Pancreas (tissue), 10 donors: ENCODE measurements around the gene ST3GAL4. TPM values are rescaled to one million over a fixed set of nuclear protein-coding genes. Genes with fewer than 3 reads are reported as not detected.
"Not testable (repeated sequence)": the region's sequence is repeated elsewhere in the genome, so short reads cannot be mapped to it uniquely, and the experiment has no call there.

ENCODE experiments used
- ATAC-seq, 4 donors: fragments of 200-7000 bp; cut with Tn5 transposase; one replicate each; pipeline versions ENCODE4 v1.8.0 to v1.9.1; 2020; ENCODE audit warnings: mild to moderate bottlenecking in 4 of 4, moderate library complexity in 4 of 4
- DNase-seq, 6 donors: peaks; one replicate each; pipeline ENCODE4 v3.0.0-alpha.2; 2020
- FAIRE-seq: peaks from 2 replicates; lab custom pipeline; 2012; peaks lifted over from hg19 to GRCh38; lab: Jason Lieb, UNC
- H3K27ac ChIP-seq, 4 donors: fragments of 200-600 bp; sonication (generic); 1 replicate in 3 of 4; 2 replicates in 1 of 4; pipeline versions ENCODE4 v1.5.0 to v1.8.0; 2020
- H3K27me3 ChIP-seq, 4 donors: fragments of 200-600 bp; one replicate each; pipeline ENCODE4 v1.8.0; 2021
- H3K36me3 ChIP-seq, 3 donors: fragments of 200-600 bp; sonication (generic) in 1 of 3; one replicate each; pipeline versions ENCODE4 v1.5.0 to v1.8.0; 2020 to 2021
- H3K4me1 ChIP-seq, 3 donors: fragments of 200-600 bp; one replicate each; pipeline ENCODE4 v1.8.0; 2021
- H3K4me3 ChIP-seq, 4 donors: fragments of 200-600 bp; sonication (generic) in 2 of 4; one replicate each; pipeline versions ENCODE4 v1.5.0 to v1.8.0; 2020 to 2021
- H3K9me3 ChIP-seq, 4 donors: fragments of 200-600 bp; one replicate each; pipeline ENCODE4 v1.8.0; 2021
- WGBS, 2 donors: extraction: QIAGEN DNeasy Blood & Tissue Kit; methylation state at CpG; one replicate each; pipeline ENCODE4 v1.1.7; 2013; 5-methylcytosine and 5-hydroxymethylcytosine counted together
- intact Hi-C, 3 donors: fragments of 100-400 bp; cut with DNase I; formaldehyde crosslinking; loops; one replicate each; pipeline versions ENCODE4 v1.11.1 to v1.14.2; 2022
- polyA plus RNA-seq, 2 donors: library from polyadenylated mRNA; stranded (reverse); fragments of 200-250 nt; gene quantifications; one replicate each; pipeline ENCODE4 v1.2.3, GENCODE V29; 2013
- total RNA-seq, 6 donors: library from RNA; stranded (reverse); fragmentation: NEBNext Ultra II Directional in 4 of 6; extraction: Animal tissue kit (Norgen Biotek cat#: 25700) in 4 of 6; gene quantifications; one replicate each; pipeline versions ENCODE4 v1.2.1 to v1.2.4, GENCODE V29; 2021 to 2023
- TF ChIP-seq, protein P1 (sequence below), 4 donors: fragments of 200-600 bp; sonication (generic) in 3 of 4; IDR thresholded peaks; one replicate each; pipeline versions ENCODE4 v1.5.0 to v1.8.0; 2021; ENCODE audit warnings: antibody characterized with exemption in 4 of 4
- donor health status: healthy with polysubstance abuse.
- donor health status: DM: no; HTN: no; CAD: no; lungs with moderate emphysema.
- donor health status: DM: no; HTN: no; CAD: no.
- donor health status: control.
- donor health status: control.
- donor health status: Bipolar disorder and iron deficiency.
- donor health status: DM: yes; HTN: yes; CAD: no.
- donor health status: DM: no; HTN: no; CAD: no.
- donor health status: DM: no; HTN: no; CAD: no.
- donor health status: DM: yes; HTN: yes; CAD: no.

ST3GAL4 gene
- total and polyA plus RNA-seq, 8 donors = 2.6 to 12.9 (median 9.4) TPM

DNA sequence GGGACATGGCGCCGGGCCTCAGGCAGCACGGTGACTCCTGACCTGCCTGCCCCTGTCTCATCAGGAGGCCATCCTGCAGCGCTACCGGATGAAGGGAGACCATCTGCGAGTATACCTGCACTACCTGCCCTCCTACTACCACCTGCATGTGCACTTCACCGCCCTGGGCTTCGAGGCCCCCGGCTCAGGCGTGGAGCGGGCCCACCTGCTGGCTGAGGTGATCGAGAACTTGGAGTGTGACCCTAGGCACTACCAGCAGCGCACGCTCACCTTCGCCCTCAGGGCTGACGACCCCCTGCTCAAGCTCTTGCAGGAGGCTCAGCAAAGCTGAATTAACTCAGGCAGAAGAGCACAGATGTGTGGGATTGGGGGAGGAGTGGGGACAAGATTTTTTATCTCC lies 10.2 kb upstream of the ST3GAL4 start:
- Histone ChIP-seq H3K9me3 (no peaks in the 10 kb centered on the region), H3K4me3 (no peak overlapping the region), H3K27ac (peak overlapping the region; percentile 43 to 82 (median 80)), H3K4me1 (peaks cover 0 to 25% (median 11%) of the 10 kb centered on the region in 3 donors), H3K27me3 (no peaks in the 10 kb centered on the region), H3K36me3 (no peaks in the 10 kb centered on the region)
- FAIRE-seq (no peak), DNase-seq (no peak), ATAC-seq (no peak)
- intact Hi-C loops = no loop called here
- WGBS, 2 donors = 93 to 95% methylated on average over 16 of the region's 16 CpGs
- TF ChIP-seq, protein P1, sequence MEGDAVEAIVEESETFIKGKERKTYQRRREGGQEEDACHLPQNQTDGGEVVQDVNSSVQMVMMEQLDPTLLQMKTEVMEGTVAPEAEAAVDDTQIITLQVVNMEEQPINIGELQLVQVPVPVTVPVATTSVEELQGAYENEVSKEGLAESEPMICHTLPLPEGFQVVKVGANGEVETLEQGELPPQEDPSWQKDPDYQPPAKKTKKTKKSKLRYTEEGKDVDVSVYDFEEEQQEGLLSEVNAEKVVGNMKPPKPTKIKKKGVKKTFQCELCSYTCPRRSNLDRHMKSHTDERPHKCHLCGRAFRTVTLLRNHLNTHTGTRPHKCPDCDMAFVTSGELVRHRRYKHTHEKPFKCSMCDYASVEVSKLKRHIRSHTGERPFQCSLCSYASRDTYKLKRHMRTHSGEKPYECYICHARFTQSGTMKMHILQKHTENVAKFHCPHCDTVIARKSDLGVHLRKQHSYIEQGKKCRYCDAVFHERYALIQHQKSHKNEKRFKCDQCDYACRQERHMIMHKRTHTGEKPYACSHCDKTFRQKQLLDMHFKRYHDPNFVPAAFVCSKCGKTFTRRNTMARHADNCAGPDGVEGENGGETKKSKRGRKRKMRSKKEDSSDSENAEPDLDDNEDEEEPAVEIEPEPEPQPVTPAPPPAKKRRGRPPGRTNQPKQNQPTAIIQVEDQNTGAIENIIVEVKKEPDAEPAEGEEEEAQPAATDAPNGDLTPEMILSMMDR (IDR thresholded peaks at IDR 0.05) = no peak

DNA sequence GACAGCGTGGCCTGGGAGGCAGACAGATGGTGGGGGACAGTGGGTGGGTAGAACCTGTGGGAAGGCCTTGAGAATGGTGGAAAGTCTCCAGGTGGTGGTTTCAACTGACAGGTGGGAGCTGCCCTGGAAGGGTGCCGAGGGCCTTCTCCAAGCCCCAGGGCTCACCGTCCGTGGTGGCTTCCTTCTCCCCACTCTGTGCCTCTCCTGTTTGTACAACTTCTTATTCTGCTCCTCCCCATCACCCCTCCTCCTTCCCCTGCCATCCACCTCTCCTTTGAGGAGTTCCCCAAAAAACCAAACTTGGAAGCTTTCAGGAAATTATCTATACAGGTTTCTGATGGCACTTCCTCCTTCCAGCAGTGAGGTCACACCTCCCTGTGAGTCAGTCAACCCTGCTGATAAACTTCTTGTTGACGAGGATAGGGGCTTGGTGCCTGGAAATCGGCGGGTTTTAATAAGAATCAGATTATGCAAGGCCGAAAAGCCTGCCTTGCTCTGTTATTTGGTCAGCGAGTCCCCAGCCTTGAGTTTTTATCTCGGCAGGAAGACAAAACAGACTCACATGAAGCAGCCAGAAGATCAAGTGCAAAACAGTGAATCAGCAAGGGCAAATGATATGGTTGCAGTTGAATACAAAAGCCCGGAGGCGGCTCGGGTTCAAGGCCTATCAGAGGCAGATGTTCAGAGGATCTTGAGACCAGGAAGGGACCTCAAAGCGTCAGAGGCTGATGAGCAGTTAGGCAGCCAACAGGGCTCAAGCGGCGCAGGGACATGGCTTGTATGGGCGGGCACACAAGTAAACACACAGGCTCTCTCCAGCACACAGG lies 9.5 kb upstream of the ST3GAL4 start:
- DNase-seq (peak in 5 of 6 donors; percentile 69 to 78 (median 74)), FAIRE-seq (no peak)
- TF ChIP-seq, protein P1 (IDR thresholded peaks at IDR 0.05) = no peak

GRCh38 chr11:126346586-126346940 lies 8.9 kb upstream of the ST3GAL4 start:
- 89 to 96% methylated on average over 1 of the region's 1 CpG for WGBS, 2 donors
- H3K36me3 ChIP-seq = no peaks in the 10 kb centered on the region
- ATAC-seq (no peak), FAIRE-seq (no peak), DNase-seq (no peak)
- intact Hi-C loops = no loop called here
- H3K9me3 ChIP-seq = no peaks in the 10 kb centered on the region
- H3K27ac ChIP-seq = peak overlapping the region; percentile 43 to 82 (median 80)
- peaks cover 0 to 33% (median 11%) of the 10 kb centered on the region in 3 donors for H3K4me1 ChIP-seq
- no peak overlapping the region for H3K4me3 ChIP-seq
- TF ChIP-seq, protein P1 (IDR thresholded peaks at IDR 0.05) = no peak
- H3K27me3 ChIP-seq = no peaks in the 10 kb centered on the region

More for the DNA sequence above, 9.5 kb upstream of the ST3GAL4 start:
- no peaks in the 10 kb centered on the region for H3K9me3 ChIP-seq
- intact Hi-C loops = no loop called here
- H3K4me1 ChIP-seq = peaks cover 0 to 27% (median 11%) of the 10 kb centered on the region in 3 donors
- peak overlapping the region; percentile 43 to 82 (median 80) for H3K27ac ChIP-seq
- H3K27me3 ChIP-seq = no peaks in the 10 kb centered on the region
- ATAC-seq = peak; percentile 88 to 90 (median 89)
- no peaks in the 10 kb centered on the region for H3K36me3 ChIP-seq
- H3K4me3 ChIP-seq = no peak overlapping the region
- 34 to 44% methylated on average over 17 of the region's 17 CpGs for WGBS, 2 donors

- Histone ChIP-seq H3K4me1 (peaks cover 0 to 34% (median 11%) of the 10 kb centered on the region in 3 donors), H3K27ac (peak overlapping the region in 2 of 4 donors; percentile 80 to 82)
- H3K4me3 ChIP-seq, H3K9me3 ChIP-seq, DNase-seq, ATAC-seq, H3K36me3 ChIP-seq, intact Hi-C loops, FAIRE-seq, H3K27me3 ChIP-seq: not testable (repeated sequence)
- WGBS, 2 donors = 92 to 99% methylated on average over 6 to 7 of the region's 7 CpGs
Measured at GRCh38 chr11:126346946-126347345, 8.5 kb upstream of the ST3GAL4 start.

DNA sequence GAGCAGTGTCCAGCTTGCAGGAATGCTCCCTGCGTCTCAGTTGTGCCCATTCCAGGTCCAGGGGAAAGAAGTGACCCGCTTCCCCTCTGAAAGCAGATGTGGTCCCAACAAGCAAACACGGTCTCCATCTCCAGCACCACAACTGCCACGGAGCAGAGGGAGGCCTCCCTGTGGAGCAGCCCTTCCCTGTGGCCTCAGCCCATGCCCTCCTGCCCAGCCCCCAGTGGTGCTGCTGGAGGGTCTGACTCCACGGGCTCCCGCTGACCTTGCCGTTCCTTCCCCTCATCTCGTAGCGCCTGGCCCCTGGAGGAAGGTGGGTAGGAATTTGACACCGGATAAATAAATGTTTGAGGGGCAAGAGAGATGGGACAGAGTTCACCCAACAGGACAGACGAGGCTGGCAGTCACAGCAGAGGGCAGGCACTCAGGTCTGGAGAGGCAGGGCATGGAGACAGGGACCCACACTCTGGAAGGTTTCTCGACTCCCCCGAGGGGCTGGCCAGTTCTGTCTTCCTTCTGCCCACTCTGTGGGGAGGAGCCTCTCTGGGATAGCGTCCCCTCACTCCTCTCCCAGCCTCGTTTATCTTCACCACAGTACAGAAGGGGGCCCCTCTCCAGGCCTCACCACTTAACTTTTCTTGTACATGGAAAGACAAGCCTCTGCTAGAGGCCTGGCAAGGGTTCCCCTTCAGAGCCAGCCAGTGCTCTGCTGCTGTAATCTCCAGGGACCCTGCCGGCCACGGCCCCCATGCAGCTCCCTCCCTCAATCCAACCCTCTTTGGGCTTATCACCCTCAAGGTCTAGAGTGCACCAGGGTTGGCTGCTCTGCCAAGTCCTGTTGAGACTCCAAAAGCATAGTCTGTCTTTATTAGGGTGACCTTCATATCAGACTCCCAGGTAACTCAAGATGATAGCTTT lies 7.5 kb upstream of the ST3GAL4 start:
- Histone ChIP-seq H3K4me1 (peaks cover 0 to 34% (median 11%) of the 10 kb centered on the region in 3 donors), H3K9me3 (no peaks in the 10 kb centered on the region), H3K27me3 (no peaks in the 10 kb centered on the region), H3K36me3 (no peaks in the 10 kb centered on the region), H3K27ac (no peak overlapping the region), H3K4me3 (no peak overlapping the region)
- 82 to 84% methylated on average over 16 to 17 of the region's 17 CpGs for WGBS, 2 donors
- no peak for FAIRE-seq
- intact Hi-C loops = no loop called here
- ATAC-seq = no peak
- TF ChIP-seq, protein P1 (IDR thresholded peaks at IDR 0.05) = no peak
- DNase-seq = no peak
